T-helper 22 cell (primary cell): ENCODE data around the gene C3orf18.

Source experiments
- DNase-seq: peaks from one replicate; pipeline ENCODE4 v3.0.0-alpha.2; 2020; ENCODE audit warnings: low read depth

Gene C3orf18

DNA sequence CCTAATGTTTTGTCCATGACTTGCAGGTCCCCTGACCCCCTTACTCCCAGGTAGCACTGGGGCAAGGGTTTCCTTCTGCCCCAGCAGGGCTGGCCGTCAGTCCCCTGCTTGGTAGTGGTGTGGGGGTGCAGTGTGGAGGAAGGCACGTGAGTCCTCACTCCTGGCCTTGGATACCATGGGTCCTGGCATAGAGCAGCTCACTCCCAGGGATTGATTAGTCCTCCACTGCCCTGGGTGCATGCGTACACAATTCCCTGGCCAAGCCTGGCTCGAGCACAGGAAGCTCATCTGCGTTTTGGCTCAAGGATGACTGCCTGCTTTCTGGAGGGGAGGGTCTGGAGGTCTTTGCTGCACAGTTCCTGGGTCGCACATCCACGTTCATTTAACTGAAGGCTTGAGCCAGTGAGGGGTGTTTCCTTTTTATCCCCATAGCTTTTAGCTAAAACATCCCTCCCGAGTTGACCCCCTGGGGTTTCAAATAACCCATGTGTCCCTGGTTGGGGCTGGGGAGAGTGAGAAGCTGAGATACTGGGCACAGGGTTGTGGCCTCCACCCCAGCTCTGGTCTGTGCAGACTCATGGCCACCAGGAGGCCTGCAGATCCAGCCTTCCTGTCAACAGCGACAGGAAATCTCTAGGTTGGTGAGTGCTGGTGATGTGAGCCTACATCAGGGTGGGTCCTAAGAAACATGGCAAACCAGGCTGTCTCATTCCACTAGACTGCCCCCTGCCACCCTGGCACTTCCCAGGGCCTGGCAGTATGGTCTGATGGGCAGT, 13.3 kb upstream of the C3orf18 start:
- no peak for DNase-seq

DNA sequence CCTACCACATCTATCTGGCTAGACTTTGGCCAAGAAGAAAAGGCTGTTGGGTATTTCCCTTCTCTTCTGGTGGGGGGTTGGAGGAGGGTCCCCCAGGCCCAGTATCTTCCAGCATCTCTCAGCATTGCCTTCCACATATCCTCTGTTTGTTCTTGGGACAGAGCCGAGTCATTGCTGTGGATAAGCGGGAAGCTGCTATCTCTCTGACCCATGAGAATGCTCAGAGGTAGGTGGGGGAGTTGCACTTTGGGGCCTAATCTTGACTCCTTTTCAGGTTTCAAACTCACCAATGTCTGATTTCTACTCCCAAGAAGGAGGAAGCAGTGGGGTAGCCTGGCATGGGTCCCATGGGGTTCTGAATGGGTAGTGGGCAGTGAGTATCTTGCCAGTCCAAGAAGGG, 9.8 kb upstream of the C3orf18 start:
- DNase-seq, result no peak

DNA sequence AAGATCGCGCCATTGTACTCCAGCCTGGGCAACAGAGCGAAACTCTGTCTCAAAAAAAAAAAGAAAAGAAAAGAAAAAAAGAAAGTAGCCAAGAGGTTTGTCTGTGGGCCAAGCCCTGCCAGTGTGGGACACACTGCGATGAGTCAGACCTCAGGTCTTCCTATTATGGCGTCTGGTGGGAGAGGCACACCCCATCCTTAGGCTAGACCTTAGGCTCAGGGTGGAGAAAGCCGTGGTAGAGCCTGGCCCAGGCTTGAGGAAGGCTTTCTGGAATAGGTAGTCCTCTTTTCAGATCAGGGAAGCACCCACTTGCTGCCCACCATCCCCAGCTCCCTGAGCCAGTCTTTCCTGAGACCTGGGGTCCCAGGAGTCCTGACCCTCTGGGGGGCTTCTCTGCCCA, 7.8 kb upstream of the C3orf18 start:
- DNase-seq, result no peak

DNA sequence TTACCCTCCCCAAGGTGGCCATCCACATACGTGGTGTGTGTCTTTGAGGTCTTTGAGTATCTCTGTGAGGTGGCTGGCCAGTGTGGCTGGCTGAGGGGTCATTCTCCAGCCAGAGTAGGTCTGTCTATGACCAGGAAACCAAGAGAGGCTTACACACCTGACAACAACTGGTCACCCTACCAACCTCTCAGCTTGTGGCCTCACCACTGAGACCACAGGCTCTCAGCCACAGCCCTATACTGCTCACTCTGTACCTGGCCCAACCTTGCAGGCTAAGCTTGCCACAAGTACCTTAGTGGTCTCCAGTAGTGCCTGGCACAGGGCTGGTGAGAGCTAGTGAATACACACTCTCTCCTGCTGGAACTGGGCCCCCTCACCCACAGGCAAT, 6.9 kb upstream of the C3orf18 start:
- no peak for DNase-seq

DNA sequence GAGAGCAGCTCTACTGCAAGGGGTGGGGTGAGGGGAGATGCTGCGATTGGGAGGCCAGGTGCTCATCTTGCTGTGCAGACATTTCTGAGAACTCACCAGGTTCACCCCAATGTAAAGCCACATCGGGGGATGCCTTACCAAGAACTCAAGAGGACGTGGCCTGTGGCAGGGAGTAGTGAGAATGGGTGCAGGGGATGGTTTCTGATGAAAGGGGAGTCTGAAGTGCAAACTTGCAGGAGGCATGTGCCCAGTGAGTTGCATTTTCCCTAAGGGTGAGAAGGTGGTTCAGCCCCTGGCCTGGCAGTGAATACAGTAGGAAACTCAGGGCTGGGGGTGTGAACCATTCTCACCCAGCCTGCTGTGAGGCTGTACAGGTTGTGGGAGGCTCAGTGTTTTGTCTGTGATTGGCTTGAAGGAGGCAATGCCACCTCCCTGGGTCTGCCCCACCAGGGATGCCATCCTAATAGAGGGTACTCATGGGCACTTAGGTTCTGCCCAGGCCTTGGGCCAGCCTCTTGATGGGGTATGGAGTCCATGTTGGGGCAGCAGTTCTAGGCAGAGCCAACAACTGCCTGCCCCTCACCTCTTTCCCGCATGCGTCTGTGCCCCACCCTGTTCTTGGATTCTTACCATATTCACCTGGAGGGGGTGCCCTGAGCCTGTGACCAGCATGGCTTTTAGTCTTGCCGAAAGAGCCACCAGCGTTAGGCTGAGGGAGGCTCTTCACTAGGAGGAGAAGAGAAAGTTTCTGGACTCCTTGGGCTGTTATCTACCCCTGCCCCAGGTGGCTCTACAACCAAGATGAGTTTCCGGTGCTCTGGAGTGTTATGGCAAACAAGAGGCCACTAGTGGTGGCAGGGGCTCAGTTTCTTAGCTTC, 6.3 kb upstream of the C3orf18 start:
- no peak for DNase-seq

DNA sequence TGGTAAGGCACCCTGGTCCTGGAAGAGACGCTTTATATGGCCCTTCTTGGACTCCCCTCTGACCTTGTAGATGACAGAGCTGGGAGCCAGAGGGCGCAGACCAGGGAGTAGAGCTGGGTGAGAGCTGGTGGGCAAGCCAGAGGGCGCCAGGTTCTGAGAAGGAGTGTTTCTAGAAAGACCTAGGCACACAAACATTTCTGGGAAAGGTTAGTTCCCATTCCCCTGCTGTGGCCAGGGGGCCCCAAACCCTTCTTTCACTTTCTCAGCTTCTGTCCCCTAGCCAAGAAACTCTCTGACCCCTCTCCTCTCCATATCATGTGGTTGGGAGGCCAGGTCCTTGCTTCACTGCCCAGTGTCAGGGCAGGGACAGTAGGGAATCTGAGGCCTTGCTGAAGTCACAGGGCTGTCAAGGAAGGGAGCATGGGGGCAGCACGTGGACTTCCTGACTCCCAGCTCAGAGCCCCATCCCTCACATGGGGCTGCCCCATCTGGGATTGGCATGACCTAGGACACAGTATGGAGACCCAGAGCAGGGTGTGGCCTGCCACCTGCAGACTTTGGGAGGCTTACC, 5.3 kb upstream of the C3orf18 start:
- no peak for DNase-seq

DNA sequence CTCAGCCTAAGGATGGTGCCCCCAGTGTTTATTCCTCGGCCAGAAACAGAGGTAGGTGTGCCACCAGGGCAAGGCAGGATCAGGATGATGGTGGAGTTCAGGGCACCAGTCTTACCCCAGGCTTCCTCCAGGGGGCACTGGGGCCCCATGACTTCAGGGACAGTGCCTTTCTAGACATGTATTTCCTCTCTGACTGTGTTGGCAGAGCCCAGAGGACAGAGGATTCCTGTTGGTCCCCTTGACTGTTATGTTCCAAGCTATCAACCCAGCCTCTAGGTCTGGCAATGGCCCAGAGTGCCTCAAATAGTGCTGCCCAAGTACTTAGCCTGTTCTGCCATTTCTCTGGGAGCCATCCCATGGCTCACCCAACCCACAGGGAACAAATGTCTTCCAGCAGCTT, 4.6 kb upstream of the C3orf18 start:
- DNase-seq, result peak; percentile 55

DNA sequence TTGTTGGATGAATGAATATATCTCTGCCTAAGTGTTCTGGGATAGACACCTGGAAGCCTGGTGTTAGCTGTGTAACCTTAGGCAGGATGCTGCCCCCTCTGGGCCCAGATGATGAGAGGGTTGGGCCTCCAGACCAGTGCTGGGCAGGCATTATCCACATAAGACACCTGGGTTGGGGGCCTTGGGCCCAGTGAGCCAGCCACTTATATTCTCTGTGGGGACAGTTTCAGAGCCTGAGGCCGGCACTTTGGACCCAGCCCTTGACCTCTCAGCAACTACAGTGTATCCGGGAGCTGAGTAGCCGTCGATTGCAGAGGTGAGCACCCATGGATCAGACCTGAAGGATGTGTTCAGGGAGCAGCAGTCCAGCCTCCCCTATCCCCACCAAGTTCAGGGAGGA, 3.9 kb upstream of the C3orf18 start:
- DNase-seq, result no peak

DNA sequence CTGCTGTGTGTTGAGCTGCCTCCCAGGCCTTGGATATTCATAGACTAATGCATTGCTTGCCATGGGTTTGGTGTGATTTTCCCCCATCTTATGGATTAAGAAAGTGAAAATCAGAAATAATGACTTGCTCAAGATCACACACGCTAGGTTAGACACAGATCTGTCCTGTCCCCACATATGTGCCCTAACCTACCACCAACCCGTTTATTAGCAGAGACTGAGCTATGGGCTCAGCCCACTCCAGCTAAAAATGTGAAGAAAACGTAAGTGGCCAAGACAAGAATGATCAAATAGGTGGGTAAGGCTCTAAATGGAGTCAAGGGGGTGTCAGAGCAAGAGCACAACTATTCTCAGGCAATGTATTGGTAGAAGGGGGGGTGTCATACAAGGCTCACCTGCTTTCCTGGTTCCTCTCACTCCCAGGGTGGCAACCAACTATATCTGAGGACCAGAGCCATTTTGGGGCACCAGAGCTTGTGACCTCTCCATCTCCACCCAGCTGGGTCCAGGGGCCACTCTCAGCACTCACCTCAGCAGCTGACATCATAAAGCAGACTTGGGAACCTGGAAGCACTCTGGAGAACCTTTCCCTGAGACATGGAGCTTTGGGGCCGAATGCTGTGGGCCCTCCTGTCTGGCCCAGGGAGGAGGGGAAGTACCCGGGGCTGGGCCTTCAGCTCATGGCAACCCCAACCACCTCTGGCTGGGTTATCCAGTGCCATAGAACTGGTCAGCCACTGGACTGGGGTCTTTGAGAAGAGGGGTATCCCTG, 3.1 kb upstream of the C3orf18 start:
- DNase-seq, result no peak

DNA sequence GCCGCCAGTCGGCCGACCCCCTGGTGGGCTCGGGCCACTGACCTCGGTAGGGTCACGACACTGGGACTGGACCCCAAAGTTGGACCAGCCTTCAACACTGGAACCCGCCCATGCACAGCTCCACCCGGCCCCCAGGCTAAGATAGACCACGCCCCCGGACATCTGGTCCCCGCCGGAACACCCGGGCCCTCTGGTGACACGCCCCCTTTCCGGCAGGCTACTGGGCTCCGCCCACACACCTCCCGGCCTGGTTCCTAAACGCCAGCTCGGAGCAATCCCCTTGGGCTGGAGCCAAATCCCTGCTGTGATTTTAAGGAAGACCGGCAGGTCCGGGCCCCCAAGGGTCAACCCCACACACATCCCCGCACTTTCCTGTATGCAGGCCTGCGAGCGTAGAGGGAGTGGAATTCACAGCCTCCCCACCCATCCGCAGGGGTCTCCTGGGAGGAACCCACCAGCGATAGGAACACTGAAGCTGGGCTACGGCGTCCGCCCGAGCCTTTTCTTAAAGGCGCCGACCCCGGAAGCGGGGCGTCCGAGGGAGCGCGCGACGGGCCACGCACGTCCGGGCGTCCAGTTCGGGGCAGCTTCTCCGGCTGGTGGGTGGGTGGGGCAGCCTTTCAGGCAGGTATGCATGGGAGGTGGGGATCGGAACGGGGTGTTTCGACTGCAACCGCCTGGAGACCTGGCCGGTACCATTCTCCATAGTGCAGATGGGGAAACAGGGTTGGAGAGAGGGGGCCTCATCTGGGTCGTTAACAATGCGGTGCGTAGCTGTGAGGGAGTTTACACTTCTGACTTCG, 1.6 kb upstream of the C3orf18 start, which contains the start of gene HEMK1:
Gene HEMK1 (plus strand): TSS at position 576 of the 803 bp plus-strand sequence. CDS start 1,583 bp downstream, outside the sequence.
- peak; percentile 87 for DNase-seq

DNA sequence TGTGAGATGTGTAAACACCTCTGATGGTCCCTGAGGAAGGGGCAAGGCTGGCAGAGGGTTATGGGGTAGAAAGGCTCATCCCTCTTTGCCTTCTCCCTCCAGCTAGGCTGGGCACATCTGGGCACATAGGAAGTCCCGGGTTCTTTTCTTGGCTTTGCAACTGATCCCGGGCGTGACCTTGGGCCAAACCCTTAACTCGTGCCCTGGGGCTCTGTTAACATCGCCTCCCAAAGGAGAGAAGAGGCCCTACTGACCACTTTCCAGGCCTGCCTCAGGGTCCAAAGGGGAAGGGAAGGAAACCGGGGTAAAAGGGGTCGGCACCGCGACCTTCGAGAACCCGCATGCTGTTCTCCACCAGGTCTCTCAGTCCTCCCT, 549 bp downstream of the C3orf18 start:
- DNase-seq, result no peak

DNA sequence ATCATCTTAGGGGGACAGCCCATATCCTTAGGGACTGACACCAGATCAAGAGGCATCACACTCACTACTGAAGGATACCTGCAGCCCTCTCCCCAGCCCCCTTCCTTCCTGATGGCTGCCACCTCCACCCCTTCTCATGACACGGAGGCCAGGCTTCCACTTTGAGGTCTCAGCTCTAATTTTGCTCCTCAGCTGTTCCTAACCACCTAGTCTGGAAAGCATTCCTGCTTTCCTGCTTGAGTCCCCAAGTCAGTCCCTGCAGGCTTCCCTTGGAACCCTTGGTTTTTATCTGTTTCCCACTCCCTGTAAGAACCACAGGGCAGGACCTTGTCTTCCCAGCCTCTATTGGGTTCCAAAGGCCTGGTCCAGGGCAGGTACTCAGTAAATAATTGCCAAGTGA, 3.2 kb downstream of the C3orf18 start:
- no peak for DNase-seq

DNA sequence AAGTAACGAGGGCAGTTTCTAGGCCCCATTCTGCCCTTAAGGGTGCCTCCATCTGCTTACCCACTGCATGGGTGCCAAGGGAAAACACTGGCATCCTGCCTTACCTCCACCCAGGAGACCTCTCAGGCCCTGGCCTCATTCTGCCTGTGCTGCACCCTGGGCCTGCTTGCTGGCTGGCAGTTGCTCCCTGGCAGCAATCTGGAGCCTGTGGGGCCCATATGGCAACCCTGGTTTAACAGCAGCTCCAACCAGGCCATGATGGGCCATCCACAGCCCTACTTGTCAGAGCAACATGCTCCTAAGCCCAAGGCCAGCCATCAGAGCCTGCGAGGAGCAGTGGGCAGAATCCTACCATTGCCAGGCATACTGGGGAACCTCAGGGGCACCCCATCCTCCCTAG, 3.7 kb downstream of the C3orf18 start:
- DNase-seq, result no peak

DNA sequence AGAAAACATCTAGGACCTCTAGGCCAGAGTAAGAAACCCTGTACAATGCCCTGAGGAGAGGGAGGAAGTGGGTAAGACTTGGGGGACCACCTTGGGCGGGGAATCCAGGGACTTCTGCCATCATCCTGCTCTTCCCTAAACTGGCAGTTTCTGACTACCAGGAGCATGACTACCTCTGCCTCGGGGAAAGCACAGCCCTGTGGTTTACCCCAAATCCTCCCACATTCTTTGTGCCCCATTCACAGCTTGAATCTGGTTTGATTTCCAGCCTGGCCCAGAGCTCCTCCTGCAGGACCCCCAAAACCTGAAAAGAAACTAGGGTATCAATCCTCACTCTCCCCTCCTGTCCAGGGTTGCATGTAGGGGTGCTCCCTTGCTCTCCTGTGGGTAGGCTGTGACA, 4.7 kb downstream of the C3orf18 start:
- no peak for DNase-seq

DNA sequence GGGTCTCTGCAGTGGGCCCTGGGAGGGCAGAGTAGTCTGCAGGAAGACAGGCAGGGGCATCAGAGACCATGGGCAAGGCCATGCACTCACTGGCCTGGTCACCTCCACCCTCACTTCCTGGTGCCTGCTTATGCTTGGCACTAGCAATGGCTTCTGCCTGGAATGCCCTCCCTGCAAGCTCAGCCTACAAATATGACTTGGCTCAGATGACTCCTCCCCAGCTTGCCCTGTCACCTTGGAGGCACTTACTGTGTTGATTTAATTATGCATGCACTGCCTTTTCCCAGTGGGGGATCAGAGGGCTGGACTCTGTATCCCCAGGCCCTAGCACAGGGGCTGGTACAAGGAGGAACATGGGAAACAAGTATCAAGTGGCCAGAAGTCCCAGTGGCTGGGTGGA, 7.8 kb downstream of the C3orf18 start:
- no peak for DNase-seq

DNA sequence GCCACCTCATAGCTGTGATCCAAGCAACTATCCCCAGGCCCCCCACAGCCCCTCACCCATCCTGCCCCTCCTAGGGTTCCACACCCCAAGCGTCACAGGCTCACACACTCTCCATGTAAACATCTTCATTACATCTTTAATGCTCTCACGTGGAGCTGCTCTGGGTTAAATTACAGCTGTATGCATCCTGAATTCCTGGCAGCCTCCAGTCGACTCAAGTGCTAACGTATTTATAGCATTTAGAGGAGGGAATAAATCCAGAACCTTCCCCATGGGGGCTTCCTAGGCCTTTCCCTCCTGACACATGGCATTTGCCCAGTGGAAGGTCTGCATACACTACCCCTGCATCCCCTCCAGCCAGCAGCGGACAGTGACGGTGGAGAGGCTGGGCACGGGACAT, 9.6 kb downstream of the C3orf18 start:
- no peak for DNase-seq

DNA sequence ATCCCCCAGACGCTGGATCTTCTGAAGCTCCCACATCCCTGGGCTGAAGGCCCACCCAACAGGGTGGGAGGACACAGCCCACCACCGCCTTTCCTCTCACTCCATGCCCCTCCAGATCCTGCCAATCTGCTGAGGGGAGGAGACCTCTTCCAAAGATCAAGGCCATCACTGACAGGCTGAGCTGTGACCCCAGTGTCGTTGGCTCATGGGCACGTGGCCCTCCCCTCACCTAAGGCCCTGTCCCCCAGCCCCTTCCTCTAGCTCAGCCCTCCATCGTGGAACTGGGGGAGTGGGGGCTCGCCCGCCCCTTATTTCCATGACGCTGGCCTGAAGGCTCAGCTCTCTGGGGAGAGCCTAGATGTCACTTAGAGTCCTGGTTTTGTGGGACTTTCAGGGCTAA, 10.4 kb downstream of the C3orf18 start:
- DNase-seq, result no peak

DNA sequence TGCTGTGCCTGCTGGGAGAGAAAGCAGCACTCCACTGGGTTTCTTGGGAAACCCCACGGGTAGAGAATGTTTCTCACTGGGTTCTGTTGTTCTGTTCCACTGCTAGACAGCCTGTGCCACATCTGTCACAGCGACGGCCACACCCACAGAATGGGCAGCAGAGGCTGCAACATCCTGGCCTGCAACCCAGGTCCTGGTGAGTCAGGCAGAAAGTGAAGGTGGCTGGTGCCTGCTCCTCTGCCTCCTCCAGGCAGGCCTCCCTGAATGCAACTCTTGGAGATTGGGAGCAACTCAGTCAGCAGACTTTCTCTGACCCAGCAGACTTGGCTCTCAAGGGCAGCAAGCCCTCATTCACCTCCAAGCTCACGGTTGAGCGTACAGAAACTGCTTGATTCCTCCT, 13.0 kb downstream of the C3orf18 start:
- DNase-seq, result no peak

DNA sequence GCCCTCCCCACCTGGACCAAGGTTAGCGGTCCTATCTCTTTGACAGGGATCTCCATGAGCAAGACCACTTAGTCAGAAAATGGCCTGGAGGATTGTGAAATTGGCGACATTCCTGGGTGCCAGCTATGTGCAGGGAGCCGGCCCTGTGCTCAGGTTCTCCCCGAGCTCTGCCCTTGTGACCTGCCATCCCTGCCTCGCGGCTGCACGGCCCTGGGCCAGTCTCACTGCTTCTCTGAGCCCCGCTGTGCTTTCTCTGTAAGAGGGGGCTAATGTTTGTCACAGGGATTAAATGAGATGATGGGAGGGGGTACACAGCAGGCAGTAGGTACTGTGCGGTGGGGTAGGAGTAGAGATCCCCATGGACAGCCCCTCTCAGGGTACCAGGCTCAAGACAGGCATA, 14.9 kb downstream of the C3orf18 start:
- no peak for DNase-seq

DNA sequence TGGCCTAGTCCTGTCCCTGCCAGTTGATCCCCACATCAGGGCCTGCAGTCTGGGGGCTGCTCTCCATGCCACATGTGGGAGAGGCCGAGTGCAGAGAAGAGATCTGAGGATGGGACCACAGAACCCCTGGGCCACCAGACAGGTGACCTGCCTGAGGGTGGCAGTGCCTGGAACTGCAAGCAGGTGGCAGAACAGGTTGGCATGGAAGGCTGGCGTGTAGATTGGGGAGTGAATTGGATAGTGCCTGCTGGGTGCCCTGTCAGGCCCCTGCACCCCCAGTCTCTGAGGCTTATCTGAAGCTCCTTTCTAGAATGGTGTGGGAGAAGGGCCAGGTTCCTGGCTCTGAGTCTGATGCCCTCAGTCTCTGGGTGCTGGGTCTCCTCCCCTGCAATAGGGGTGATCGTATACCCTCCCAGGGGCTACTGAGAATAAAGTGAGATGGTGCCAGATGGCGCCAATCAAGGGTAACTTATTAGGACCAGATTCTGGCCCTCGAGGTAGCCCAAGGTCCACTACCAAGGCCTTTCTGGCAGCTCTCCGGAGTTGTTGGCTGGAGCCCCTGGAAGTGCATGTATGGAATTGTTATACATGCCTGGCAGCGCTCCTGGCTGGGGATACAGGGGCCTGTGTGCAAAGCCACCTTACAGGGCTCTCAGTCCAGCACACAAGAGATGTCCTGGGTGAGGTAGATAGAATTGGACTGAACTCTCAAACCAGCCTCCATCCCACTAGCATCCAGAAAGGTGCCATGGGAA, 15.7 kb downstream of the C3orf18 start:
- no peak for DNase-seq
